Measurements from ENCODE around the gene TBX3. TPM values are rescaled to one million over a fixed set of nuclear protein-coding genes. Genes with fewer than 3 reads are reported as not detected.

TBX3 gene
- total and polyA plus RNA-seq, 12 donors = 4.0 to 32.4 (median 11.4) TPM

DNA sequence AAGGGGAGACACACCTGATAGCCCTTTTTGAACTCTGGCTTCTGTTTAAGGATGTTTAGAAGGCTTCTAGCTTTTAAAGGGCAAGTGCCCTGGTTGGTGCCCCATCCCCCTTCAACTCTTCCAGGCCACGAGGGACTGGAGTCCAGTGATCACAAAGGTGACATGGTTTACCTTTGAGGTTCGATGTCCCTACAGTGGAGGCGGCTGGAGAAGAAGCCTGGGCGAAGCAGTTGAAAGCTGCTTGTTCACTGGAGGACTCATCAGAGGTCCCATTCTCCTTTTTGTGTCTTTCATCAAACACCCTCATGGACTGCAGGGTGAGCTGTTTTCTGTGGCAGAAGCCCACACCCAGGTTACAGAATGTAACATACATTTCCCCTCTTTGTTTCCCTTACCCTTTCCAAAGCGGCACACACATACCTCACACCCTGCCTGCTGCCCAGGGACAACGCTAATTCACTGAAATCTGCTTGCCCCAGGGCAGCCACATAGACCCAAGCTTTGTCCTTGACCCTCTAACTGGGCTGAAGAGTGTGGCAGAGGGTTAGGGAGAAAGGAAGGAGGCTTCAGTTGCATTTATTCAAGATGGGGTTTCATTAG, 7.7 kb downstream of the TBX3 start:
- 86 to 89% methylated on average over 6 of the region's 6 CpGs for WGBS, 2 donors
- ATAC-seq (no peak), DNase-seq (no peak)
- H3K27me3 ChIP-seq = peaks cover 0 to 87% (median 12%) of the 10 kb centered on the region in 7 donors
- TF ChIP-seq CTCF (IDR thresholded peaks at IDR 0.05) = no peak
- H3K9me3 ChIP-seq = no peaks in the 10 kb centered on the region
- peaks cover 0 to 57% (median 34%) of the 10 kb centered on the region in 9 donors for H3K4me1 ChIP-seq
- intact Hi-C loops (cut with DNase I) = loop anchor here in 1 of 10 donors (10.0 kb wide), 1 partner anchor 949 kb away; no protein-coding TSS in a partner anchor
- H3K4me3 ChIP-seq = no peak overlapping the region
- H3K36me3 ChIP-seq = peaks cover 0 to 92% (median 21%) of the 10 kb centered on the region in 9 donors
- H3K27ac ChIP-seq = peak overlapping the region in 2 of 10 donors; percentile 7 to 24

GRCh38 chr12:114674251-114675047, 9.5 kb downstream of the TBX3 start:
- no peak overlapping the region for H3K27ac ChIP-seq
- intact Hi-C loops (cut with DNase I) = loop anchor here in 2 of 10 donors (5.0 to 10.0 kb wide), 2 partner anchors 950 to 958 kb away; no protein-coding TSS in a partner anchor
- H3K9me3 ChIP-seq = no peaks in the 10 kb centered on the region
- DNase-seq (no peak), ATAC-seq (no peak)
- TF ChIP-seq CTCF (IDR thresholded peaks at IDR 0.05) = no peak
- H3K4me1 ChIP-seq = peaks cover 0 to 49% (median 29%) of the 10 kb centered on the region in 9 donors
- 72 to 79% methylated on average over 59 to 70 of the region's 70 CpGs for WGBS, 2 donors
- H3K36me3 ChIP-seq = peaks cover 0 to 86% (median 21%) of the 10 kb centered on the region in 9 donors
- peaks cover 0 to 87% (median 12%) of the 10 kb centered on the region in 7 donors for H3K27me3 ChIP-seq
- no peak overlapping the region for H3K4me3 ChIP-seq

DNA sequence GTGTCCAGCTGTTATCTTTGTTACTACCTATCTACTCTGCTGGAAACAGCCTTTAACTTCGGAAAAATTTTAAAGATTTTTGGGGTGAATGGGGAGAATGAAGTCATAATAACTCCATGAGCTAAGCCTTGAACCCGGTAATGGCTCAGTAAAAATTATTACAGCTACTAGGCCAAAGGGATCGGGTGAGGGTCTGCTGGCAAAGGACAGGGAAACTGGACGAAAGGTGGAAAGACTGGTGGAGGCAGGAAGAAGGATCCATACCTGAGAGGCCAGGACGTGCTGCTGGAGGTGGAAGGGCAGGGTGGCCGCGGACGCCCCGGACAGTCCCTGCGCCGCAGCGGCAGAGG, 10.1 kb downstream of the TBX3 start:
- WGBS, 2 donors = 88 to 90% methylated on average over 12 of the region's 12 CpGs
- Histone ChIP-seq H3K9me3 (no peaks in the 10 kb centered on the region), H3K36me3 (peaks cover 0 to 80% (median 17%) of the 10 kb centered on the region in 9 donors), H3K4me3 (no peak overlapping the region), H3K27ac (peak overlapping the region in 2 of 10 donors; percentile 24 to 42), H3K4me1 (peaks cover 2 to 49% (median 28%) of the 10 kb centered on the region in 9 donors), H3K27me3 (peaks cover 0 to 87% (median 12%) of the 10 kb centered on the region in 7 donors)
- intact Hi-C loops (cut with DNase I) = loop anchor here in 2 of 10 donors (5.0 to 10.0 kb wide), 2 partner anchors 951 to 958 kb away; no protein-coding TSS in a partner anchor
- ATAC-seq (no peak), DNase-seq (no peak)
- TF ChIP-seq CTCF (IDR thresholded peaks at IDR 0.05) = no peak

DNA sequence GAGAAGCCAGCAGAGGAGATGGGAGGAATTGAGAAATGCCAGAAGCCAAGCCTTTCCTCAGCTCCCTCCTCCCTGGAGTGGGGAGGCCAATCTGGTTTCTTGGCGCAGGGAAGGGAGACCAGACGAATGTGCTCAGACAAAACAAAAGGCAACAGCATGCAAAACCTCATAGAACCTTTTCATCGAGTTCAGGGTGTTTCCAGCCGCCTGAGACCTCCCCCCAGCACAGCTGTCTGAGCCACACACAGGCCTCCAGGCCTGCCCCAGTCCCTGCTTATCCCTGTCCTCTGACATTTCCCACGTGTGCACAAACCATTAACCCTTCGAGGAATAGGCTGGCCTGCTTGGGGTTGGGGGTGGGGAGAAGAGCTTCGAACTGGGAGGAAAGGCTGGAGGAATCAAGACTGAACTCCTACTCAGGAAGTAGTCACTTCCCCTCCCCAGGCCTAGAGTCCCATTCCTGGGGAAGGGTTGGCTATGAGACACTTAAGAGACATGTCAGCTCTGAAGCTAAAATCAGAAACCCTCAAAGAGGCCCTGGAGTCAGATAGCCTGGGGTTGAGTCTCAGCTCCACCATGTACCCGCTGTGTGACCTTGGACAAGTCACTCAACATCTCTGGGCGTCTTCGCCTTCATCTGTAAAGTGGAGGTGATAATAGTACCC, 10.7 kb downstream of the TBX3 start:
- WGBS, 2 donors = 50 to 54% methylated on average over 10 of the region's 10 CpGs
- Histone ChIP-seq H3K27ac (peak overlapping the region in 6 of 10 donors; percentile 6 to 42 (median 29)), H3K4me3 (no peak overlapping the region), H3K4me1 (peaks cover 2 to 48% (median 28%) of the 10 kb centered on the region in 9 donors), H3K36me3 (peaks cover 0 to 74% (median 13%) of the 10 kb centered on the region in 9 donors), H3K9me3 (no peaks in the 10 kb centered on the region), H3K27me3 (peaks cover 0 to 87% (median 12%) of the 10 kb centered on the region in 7 donors)
- DNase-seq = no peak
- peak in 7 of 8 donors; percentile 19 to 64 (median 49) for ATAC-seq
- TF ChIP-seq CTCF (IDR thresholded peaks at IDR 0.05) = no peak
- intact Hi-C loops (cut with DNase I) = loop anchor here in 2 of 10 donors (5.0 to 10.0 kb wide), 2 partner anchors 952 to 959 kb away; no protein-coding TSS in a partner anchor
